Stimulated activated CD4-positive, alpha-beta T cell treated with anti-CD3 and anti-CD28 coated beads, TNF-alpha, amount 100 ng/mL, for 48 hours (primary cell): ENCODE results near the gene NKTR.
"Not testable (repeated sequence)": the region's sequence is repeated elsewhere in the genome, so short reads cannot be mapped to it uniquely, and the experiment has no call there.

ENCODE experiments used
- DNase-seq, 3 donors: peaks; one replicate each; pipeline ENCODE4 v3.0.0-alpha.2; 2020; ENCODE audit warnings: low read depth in 3 of 3

NKTR gene

DNA sequence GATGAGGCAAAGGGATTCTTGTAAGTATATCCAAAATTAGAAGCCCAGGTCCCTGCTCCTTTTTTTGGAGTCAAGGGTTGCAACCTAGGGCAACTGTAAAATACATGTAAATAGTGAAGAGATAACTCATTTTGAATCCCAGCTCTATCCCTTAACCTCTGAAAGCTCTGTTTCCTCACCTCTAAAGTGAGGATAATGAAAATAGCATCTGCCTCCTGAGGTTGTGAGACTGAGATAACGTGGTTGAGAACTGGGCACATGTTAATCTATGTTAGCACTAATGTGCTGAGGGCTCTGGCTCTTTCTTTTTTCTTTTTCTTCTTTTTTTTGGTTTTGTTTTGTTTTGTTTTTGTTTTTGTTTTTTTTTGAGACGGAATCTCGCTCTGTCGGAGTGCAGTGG, 4.8 kb upstream of the NKTR start:
- no peak for DNase-seq

DNA sequence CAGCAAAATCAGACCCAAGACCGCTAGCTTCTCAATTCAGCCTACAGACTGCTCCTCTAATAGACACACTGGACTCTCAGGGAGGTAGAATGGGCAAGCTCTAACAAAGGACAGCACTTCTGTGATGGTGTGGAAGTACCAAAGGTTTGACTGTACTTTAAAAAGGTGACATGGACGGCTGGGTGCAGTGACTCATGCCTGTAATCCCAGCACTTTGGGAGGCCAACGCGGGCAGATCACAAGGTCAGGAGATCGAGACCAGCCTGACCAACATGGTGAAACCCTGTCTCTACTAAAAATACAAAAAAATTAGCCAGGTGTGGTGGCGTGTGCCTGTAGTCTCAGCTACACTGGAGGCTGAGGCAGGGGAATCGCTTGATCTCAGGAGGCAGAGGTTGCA, 3.4 kb upstream of the NKTR start:
- not testable (repeated sequence) for DNase-seq

GRCh38 chr3:42600958-42601675, 631 bp downstream of the NKTR start:
- peak in 2 of 3 donors; percentile 35 to 46 for DNase-seq

DNA sequence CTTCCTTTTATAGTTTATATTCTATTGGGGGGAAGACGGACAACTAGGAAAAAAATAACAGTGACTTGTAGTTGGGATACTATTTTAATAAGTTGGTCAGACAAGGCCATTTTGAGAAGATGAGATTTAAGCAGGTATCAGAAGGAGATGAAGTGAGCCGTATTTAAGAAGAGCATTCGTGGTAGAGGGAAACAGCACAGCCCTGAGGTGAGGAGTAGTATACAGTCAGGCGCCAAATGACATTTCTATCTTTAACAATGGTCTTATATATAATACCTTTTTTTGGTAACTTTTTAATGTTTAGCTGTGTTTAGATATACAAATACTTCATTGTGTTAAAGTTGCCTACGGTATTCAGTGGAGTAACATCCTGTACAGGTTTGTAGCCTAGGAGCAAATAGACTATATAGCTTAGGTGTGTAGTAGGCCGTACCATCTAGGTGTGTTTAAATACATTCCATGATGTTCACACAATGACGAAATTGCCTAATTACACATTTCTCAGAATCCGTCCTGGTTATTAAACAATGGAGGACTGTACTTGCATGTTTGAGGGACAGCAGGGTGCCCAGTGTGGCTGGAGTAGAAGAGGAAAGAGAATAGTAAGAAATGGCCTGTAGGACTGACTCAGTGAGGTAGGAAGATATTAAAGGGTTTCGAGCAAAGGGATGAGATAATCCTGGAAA, 1.6 kb downstream of the NKTR start:
- DNase-seq: no peak

GRCh38 chr3:42602961-42603360, 2.5 kb downstream of the NKTR start:
- no peak for DNase-seq

GRCh38 chr3:42605546-42606173, 5.2 kb downstream of the NKTR start:
- DNase-seq: no peak

DNA sequence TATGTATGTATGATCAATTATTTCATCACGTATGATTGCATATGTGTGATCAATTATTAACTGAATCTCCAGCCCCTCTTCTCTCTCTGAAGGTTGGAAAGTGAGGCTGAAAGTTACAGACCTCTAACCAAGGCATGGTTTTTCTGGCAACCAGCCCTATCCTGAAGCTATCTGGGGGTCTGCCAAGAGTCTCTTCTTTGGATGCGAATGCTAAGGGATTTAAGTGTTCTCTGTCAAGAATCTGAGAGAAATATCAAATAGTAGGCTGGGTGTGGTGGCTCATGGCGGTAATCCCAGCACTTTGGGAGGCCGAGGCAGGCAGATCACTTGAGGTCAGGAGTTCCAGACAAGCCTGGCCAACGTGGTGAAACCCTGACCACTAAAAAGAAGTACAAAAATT, 8.1 kb downstream of the NKTR start:
- no peak for DNase-seq

DNA sequence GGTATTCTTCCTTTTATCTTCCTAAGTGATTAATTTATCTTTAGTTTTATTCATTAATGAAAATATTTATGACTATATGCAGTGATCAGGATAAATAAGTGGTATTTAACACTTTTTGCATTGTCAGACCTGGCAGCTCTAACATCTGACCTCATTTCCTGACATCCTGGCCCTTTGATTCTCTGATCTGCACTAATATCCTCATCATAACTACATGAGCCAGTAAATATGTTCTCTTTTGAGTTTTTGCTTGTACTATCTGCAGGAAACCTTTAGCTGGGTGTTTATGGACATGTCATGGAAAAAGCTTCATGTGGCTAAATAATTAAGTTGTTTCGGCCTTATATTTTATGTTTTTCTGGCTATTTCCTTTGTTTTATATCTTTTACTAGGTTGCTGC, 10.5 kb downstream of the NKTR start:
- DNase-seq: no peak

GRCh38 chr3:42612217-42612616, 11.7 kb downstream of the NKTR start:
- no peak for DNase-seq

DNA sequence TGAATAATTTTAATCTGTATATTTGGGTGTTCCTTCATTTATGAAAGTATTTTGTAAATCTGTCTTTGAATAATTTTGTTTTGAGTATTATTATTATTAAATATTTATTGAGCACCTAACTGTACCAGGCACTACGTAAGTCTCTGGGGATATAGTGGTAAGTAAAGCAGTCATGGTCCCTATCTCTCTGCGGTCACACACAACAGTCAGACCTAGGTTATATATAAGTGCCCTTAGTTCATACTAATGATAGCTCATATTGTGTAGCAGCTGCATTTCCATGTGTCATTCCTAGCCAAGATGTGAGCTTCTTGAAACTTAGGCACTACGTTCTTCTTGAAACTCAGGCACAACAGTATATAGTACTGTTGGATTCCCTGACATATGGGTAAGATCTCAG, 12.4 kb downstream of the NKTR start:
- DNase-seq: no peak

DNA sequence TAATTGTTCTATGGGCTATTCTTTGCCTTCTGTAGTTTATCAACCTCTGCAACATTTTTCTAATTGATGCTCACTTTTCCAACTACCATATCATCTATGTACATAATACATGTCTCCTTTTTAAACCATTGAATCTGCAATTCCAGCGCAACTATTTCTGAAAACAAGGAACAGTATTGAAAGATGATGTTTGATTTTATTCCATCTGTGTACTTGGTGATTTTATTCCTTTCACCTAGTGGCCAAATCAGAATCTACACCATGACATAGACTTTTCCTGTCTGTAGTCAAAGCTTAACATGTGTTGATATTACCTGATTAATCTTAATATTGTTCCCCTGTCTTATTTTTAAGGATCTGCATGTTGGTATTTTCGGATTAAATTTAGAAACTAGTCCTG, 13.0 kb downstream of the NKTR start:
- DNase-seq: no peak

DNA sequence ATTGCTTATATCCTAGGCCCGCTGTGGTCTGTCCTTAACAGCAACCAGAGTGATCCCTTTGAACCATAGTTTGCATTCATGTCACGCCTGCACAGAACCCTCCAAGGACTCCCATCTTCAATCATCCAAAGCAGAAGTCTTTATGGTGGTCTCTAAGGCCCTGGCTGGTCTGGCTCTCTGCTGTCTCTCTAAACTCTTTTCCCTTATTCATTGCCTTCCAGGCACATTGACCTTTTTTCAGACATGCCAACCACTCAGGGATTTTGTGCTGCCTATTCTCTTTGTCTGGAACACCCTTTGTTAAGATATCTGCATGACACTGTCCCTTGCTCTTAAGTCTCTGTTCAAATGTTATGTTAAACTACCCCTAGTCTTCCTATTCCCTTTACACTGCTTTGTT, 31.1 kb downstream of the NKTR start:
- no peak for DNase-seq

DNA sequence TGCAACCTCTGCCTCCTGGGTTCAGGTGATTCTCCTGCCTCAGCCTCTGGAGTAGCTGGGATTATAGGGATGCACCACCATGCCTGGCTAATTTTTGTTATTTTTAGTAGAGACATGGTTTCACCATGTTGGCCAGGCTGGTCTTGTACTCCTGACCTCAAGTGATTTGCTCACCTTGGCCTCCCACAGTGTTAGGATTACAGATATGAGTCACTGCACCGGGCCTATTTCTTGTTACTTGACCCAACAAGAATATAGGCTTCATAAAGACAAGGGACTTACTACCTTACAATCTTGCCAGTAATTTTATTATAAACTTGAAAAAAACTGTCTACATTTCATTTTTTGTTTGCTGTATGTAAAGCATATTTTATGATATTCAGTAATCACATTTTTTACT, 31.7 kb downstream of the NKTR start:
- no peak for DNase-seq

GRCh38 chr3:42633544-42633943, 33.1 kb downstream of the NKTR start:
- DNase-seq: no peak

- DNase-seq: no peak
Measured at GRCh38 chr3:42635111-42635510, 34.6 kb downstream of the NKTR start.

- no peak for DNase-seq
Measured at GRCh38 chr3:42637001-42637400, 36.5 kb downstream of the NKTR start.

DNA sequence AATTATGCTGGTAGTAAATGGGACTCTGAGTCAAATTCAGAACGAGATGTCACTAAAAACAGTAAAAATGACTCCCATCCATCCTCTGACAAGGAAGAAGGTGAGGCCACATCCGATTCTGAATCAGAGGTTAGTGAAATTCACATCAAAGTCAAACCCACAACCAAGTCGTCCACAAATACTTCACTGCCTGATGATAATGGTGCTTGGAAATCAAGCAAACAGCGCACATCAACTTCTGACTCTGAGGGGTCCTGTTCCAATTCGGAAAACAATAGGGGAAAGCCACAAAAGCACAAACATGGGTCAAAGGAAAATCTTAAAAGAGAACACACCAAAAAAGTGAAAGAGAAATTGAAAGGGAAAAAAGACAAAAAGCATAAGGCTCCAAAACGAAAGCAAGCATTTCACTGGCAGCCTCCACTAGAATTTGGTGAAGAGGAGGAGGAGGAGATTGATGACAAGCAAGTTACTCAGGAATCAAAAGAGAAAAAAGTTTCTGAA, 37.9 kb downstream of the NKTR start:
- peak in 2 of 3 donors; percentile 21 to 36 for DNase-seq

GRCh38 chr3:42639192-42639591, 38.7 kb downstream of the NKTR start:
- no peak for DNase-seq

GRCh38 chr3:42640129-42640528, 39.6 kb downstream of the NKTR start:
- no peak for DNase-seq

GRCh38 chr3:42640771-42641370, 40.4 kb downstream of the NKTR start:
- no peak for DNase-seq

GRCh38 chr3:42647821-42648459, 47.5 kb downstream of the NKTR start:
- no peak for DNase-seq

DNA sequence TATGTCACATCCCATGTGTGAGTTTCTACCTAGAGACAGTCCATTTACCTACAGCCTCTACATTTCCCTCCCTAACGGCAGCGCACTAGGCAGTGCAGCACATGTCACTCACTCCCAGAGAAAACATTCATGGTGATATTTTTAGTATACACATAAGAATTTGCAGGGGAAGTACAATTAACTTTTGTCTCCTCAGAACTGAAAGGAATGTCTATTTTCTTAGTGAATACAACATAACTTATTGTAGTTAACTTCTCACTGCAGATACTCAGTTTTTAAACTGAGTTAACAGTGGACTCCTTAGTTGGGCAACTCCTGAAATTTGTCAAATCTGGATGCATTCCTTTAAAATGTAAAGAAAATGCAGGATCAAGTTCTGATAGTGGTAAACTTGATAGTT, 48.5 kb downstream of the NKTR start:
- DNase-seq: no peak
